ENCODE data around the gene ZMIZ1.

The ZMIZ1 gene

DNA sequence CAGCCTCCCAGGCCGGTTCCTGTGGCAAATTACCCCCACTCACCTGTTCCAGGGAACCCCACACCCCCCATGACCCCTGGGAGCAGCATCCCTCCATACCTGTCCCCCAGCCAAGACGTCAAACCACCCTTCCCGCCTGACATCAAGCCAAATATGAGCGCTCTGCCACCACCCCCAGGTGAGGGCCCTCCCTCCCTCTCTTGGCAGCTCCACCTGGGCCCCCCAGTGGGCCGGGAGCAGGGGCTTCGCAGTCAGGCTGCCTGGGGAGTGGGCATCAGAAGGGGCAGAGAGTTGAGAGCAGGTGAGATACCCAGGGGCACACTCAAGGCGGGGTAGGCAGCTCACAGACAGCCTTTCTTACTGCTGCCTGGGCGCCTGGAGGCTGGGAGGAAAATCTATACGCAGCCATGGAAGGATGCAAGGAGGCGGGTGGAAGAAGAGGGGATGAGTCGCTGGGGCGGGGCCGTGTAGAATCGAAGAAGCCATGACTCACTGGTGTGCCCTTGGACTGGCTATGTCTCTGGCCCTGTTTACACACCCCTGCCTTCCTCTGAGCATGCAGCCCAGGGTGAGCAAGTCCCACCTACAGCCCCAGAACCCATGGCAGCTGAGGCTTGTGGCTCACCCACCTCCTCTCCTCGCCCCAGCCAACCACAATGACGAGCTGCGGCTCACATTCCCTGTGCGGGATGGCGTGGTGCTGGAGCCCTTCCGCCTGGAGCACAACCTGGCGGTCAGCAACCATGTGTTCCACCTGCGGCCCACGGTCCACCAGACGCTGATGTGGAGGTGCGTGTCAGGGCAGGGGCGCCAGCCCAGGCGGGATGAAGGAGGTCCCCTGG, 229.9 kb downstream of the ZMIZ1 start:
- DNase-seq, result peak; percentile 55

DNA sequence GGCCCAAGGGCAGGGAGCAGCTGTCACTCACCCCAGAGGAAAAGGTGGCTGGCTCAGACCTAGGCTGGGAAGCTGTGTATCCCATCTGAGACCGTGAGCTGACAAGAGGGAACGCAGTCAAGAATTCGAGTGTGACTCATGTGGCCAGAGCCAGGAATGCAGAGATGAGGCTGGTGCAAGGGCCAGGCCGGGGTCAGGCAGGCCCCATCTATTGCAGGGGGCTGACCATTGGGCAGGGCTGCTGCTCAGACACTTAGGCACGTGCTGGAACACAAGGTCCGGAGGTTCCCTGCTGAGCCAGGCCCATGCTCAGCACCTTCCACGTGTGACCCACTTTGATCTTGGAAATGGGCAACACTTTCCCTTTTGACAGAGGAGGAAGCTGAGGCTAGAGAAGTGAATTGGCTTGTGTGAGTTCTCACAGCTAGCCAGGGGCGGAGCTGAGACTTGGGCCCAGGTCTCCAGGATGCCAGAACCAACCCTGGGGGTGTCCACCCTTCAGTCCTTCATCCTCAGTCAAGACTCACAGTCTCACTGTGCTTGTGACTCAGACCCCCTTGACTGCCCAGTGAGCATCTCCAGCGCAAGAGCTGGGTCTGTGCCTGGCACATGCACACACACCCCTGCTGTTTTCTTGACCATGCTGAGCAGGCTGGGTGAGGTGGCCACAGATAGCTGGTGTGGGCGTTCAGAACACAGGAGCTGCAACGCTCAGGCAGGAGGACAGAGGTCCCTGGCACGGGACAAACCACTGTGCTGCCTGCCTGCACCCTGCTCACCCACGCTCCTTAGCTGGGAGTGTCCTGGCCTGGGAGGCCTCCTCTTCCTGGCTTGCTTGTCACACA, 230.9 kb downstream of the ZMIZ1 start:
- no peak for DNase-seq

DNA sequence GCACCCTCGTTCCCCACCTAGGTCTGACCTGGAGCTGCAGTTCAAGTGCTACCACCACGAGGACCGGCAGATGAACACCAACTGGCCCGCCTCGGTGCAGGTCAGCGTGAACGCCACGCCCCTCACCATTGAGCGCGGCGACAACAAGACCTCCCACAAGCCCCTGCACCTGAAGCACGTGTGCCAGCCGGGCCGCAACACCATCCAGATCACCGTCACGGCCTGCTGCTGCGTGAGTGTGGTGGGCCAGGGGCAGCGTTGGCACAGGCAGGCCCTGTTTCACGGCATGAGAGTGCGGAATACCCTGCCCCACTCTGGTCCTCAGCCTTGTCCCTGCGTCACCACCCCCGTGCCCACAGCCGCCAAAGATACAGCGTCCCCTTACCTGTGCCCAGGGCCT, 231.9 kb downstream of the ZMIZ1 start:
- DNase-seq, result no peak

DNA sequence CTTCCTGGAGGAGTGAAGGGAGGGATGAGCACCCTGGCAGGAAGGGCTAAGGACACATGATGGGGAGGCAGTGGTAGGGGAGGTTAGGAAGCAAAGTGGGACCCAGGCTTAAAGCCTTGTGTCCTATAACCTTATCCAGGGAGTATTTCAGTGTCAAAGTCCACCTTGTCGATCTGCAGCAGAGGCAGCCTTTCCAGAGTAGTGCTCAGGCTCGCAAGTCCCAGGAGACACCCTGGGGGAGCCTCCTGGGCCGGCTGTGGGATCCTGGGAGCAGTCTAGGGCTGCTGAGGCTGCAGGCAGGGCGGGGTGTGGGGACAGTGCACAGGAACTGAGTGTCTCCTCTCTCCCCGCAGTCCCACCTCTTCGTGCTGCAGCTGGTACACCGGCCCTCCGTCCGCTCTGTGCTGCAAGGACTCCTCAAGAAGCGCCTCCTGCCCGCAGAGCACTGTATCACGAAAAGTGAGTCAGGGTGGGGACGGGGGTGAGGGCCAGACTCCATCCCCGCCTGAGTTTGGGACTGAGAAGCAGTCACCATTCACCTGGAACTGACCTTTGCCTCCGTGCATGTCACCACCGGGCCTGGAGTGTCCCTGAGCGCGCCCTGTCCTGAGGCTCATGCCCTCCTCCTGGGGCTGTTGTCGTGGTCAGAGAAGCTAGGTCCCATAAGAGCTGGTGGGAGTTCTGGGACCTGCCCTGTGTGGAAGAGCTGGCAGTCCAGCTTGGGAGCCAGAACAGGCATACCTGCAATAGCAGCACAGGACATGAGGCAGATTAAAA, 233.2 kb downstream of the ZMIZ1 start:
- DNase-seq, result no peak

DNA sequence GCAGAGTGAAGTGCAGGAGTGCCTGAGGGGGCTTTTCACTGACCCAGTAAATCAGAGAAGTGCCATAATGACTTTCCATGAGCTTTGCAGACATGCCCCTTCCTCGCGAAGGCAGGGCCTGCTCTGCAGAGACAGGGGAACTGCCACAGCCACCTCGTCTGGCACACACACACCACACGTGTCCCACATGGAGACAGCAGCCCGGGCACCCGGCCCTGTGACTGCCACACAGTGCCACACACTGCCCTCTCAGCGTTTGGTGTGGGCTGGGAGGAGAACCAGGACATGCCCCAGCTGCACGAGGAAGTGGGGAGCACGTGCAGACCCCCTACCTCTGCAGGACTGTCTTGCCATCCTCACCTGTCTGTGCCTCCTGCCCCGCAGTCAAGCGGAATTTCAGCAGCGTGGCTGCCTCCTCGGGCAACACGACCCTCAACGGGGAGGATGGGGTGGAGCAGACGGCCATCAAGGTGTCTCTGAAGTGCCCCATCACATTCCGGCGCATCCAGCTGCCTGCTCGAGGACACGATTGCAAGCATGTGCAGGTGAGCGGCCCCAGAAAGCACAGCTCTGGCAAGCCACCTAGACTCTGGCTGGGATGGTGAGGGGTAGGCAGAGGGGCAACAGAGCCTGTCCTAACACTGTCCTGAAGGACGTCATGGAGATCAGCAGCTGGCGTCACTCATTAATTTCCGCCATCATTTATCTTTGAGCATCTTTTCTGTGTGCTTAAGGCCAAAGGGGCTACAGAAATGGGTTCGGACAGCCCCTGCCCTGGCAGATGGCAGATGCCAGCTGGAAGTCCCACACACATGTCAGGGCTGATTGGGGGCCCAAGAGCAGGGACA, 235.1 kb downstream of the ZMIZ1 start:
- DNase-seq, result no peak

DNA sequence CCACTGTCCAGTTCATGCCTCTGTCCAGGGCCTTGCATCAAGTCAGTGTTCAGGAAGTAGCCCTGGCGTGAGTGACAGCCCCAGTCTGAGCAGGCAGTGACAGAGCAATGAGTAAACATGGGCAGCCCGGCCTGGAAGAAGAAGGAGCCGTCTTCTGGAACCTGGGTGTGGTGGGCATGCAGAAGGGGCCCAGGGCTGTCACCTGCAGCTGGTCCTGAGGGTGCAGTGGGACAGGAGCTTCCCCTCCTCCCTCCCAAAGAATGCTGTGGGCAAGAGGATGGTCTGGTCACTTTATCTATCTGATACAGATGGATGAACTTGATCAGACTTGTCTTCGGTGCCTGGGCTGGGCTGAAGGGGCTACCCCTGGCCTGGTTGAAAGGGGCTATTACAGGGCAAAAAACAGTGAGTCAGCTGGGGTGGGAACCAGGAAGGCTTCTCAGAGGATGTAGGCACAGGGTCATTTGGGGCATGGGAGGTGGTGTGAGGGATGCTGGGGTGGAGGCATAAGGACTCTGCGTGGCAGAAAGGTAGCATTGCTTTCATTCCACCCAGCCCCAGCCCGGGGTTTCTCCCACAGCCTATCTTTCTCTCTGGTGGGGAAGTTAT, 235.8 kb downstream of the ZMIZ1 start:
- no peak for DNase-seq

DNA sequence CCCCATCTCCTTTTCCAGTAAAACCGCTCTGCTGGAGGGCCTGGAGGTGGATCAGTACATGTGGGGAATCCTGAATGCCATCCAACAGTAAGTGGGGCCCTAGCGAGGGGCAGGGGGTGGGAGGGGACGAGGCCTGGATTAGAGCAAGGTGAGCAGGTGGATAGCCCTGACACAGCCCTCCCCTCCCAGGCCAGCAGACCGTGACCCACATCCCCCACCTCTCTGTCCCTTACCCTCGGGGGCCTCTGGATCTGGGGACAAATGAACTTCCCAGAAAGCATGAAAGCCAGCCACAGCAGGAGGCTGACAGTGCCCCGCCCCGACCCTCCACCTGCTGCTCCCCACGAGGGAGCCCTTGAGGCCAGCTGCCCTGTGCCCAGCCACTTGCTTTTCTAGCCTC, 236.7 kb downstream of the ZMIZ1 start:
- no peak for DNase-seq

DNA sequence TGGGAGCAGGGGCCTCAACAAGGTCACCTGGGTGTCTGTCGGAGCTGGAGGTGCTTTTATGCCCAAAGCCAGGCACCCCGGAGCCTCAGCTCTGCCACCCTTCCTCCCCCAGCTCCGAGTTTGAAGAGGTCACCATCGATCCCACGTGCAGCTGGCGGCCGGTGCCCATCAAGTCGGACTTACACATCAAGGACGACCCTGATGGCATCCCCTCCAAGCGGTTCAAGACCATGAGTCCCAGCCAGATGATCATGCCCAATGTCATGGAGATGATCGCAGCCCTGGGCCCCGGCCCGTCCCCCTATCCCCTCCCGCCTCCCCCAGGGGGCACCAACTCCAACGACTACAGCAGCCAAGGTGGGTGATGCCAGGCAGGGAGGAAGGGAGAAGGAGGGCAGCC, 237.2 kb downstream of the ZMIZ1 start:
- no peak for DNase-seq

DNA sequence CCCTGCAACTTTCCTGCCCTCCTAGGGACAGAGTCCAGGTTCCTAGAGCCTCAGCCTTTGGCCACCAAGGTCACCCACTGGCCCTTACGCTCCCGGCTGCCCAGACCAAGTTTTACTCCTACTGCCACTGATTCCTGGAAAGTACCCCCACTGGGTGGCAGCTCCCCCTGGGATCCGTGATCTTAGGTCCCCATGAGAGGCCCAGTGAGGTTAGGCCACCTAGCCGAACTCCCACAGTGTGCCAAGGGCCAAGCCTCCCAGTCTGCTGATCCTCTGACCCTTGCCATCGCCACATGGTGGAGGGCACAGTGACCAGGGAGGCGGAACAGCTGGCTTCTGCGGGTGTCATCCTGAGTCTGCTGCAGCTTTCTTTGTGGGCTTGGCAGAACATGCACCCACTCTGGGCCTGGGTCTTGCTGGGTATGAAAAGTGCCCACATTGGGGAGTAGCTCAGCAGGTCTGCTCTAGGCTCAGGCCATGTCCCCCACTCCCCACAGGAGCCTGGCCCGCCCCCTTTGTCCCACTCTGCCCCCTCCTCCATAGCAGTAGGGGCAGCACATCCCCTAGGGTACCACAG, 238.0 kb downstream of the ZMIZ1 start:
- no peak for DNase-seq

DNA sequence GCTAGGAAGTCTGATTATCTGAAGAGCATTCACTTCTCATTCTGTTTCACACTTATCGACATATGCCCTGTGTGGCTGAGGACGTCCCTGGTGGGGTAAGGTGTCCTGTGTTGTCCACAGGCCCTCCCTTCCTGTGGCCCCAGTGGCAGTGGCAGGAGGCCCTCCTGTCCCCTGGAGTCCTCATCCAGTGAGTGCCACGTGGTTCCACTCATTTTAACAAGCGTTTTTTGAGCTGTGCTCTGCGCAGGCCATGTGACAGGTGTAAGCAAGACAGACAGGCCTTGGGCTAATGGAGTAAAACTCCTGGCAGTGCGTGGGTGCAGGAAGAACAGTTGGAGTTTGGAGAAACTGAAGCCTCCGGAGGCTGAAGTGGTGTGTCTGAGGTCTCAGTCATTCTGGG, 239.2 kb downstream of the ZMIZ1 start:
- DNase-seq, result no peak

DNA sequence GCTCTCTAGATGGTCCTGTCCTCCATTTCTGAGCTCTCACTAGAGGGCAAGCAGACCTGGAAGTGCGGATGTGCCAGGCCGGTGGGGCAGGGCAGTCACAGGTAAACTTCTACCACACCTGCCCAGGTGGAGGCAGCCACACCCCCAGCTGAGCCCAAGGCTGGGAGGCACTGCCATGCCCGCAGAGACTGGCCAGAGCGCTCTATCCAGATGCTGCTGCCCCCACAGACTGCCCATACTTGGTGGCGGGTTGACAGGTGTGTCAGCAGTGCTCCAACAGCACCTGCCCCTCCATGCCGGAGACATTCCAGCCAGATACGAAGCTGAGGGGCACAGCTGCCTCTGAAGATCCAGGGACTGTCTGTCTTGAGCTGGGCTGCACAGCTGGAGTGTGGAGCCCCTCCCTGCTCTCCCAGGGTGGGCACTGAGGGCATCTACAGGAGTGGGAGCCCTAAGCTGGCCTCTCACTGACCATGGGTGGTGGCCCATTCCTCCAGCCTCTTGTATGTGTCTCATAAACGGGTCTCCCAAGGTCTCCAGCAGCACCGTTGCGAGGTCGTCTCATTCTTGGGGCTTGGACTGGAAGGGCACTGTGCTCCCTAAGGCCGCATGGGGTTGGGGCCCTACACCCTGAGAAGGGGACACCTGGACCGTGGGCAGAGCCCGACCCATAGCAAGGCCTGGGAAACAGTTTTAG, 240.4 kb downstream of the ZMIZ1 start:
- no peak for DNase-seq

DNA sequence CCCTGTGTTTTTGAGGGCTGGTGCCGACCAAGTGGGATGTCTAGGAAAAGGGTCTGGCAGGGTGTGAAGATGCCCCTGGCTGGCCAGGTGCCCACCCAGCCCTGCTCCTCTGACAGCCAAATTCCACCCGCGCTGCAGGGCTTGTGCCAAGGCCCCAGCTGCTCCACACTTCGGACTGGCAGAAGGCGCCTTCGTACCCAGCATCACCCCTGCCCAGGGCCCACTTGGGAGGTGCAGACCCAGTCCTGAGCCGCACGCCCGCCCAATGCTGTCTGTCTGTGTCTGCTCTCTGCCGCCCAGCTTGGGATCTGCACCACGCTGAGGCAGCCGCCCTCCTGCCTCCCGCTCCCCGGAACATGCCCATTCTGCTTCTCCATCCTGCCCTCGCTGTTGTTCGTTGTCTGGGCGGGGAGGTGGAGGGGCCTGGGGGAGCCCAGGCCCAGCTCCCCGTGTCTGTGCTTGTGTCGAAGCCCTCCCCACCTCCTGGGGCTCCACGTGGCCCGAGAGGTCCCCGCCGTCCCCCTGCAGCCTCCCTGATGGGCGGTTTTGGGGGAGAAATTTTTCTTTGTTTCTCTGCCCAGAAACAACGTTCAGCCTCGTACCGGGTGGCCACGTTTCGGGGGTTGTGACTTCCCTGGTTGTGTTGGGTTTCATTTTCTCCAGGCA, 241.6 kb downstream of the ZMIZ1 start:
- no peak for DNase-seq

DNA sequence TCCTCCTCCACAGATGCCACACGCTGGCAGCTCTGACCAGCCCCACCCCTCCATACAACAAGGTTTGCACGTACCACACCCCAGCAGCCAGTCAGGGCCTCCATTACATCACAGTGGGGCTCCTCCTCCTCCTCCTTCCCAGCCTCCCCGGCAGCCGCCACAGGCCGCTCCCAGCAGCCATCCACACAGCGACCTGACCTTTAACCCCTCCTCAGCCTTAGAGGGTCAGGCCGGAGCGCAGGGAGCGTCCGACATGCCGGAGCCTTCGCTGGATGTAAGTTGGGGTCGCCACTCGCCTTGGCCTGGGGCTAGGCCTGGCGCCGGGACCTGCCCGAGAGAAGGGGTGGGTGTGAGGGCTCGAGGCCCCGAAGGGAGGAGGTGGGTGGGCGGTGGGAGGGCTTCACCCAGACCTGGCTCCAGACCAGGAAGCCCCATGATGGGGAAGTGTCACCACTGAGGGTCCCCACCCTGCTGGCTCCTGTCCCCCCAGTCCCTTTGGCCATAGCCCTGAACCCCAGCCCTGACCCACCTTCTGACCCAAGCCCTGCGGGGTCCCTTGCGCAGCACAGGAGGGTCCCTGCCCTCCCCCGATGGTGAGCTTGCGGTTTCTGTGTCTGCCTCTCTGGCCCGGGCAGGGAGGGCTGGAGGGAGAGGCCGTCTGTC, 242.3 kb downstream of the ZMIZ1 start:
- no peak for DNase-seq

DNA sequence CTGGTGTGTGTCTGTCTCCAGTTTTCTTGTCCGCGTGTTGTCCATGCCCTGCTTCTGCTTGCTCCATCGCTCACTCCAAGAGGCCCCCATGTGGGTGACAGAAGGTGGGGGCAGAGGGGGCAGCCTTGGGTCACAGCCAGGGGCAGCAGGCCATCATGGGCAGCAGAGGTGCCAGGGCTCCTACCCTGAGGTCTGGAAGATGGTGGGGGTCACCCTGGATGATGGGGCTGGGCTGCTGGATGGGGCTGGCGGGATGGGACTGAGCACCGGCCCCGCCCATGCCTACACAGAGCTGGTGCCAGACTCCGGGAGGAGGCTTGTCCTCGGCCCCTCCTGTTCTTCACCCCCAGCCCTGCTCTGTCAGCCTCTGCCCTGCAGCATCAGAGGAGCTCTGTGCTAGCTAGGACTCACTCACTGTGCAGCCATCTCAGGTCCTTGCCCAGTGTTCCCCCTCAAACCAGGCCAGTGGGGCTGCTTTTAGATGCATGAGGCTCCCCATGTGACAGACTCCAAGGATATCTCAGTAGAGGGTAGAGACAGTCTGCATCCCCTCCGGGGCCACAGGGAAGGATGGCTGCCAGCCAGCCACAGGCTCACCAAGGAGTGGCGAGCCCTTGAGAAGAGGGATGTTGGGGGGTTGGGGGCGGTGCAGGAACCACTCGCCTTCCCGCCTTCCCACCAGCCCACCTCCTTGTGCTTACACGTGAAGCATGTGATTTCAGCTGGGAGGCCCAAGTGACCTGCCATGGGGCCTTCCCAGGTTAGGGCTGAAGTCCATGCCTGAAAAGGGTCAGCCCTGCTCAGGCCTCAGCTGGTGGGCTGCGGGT, 243.0 kb downstream of the ZMIZ1 start:
- no peak for DNase-seq

DNA sequence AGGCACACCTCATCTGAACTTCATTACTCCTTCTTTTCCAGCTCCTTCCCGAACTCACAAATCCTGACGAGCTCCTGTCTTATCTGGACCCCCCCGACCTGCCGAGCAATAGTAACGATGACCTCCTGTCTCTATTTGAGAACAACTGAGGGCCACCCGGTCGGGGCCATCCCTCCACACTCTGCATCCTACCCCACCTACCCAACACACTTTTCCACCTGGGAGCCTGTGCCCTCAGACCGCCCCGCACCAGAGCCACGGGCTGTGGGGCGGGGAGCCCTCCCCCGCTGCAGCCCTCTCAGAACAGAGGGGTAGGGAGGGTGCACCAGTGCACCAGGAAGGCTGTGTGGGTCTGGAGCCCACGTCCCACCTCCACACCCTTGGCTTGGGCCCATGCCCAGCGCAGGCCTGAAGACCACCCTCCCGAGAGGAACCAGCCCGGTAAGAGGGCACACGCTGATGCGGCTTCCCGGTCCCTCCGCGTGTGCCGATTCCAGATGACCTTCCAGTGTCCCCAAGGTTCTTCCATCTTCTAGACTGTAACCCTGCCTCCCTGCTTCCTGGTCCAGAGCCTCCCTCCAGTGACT, 243.9 kb downstream of the ZMIZ1 start:
- no peak for DNase-seq

DNA sequence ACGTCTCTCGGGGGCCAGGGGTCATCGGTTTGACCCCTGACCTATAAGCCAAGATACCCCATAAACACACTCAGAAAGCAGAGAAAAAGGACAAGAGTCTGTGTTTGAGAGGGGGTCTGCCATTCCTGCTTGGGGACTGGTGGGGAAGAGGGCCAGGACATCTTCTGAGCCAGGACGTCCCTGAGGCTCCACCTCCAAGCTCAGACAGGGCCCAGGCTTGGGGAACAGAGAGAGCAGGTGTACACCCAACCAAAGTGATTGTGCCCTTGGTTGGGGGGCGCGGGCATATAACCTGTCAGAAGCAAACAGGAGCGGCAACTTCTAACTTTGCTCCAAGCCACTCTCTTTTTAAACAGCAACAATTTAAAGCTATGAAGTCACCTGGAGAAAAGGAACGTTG, 244.6 kb downstream of the ZMIZ1 start:
- no peak for DNase-seq

DNA sequence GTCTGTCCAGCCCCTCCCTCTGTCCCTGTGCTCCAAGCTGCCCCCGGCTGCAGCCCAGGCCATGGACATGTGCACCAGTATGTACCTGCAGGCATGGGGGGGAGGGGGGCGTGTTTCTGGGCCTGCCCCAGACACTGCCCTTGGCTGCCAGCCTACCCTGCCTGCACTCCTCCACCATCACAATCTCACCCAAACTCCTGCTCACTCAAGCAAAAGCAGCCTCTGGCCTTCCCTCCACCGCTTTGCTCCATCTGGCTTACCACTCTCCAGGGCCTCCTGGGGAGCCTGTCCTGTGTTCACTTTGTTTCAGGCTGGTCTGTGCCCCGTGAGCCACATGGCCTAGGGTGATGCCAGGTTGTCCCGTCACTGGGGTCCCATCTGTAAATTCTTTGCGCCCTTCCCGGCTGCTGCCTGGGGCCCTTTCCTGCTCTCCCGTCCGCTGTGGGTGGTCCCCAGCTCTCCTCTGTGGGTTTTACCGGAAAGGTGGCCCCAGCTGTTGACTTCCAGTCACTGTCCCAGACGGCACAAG, 245.2 kb downstream of the ZMIZ1 start:
- no peak for DNase-seq
